Left renal pelvis (tissue), 4 donors: Measurements from ENCODE around the gene RASSF4. TPM values are rescaled to one million over a fixed set of nuclear protein-coding genes. Genes with fewer than 3 reads are reported as not detected.

Source experiments
- DNase-seq, 4 donors: peaks; one replicate each; pipeline ENCODE4 v3.0.0-alpha.2; 2013; ENCODE audit warnings: low read depth in 4 of 4, low spot score in 3 of 4
- polyA plus RNA-seq, 4 donors: library from polyadenylated mRNA; unstranded; fragments of 120-200 nt; gene quantifications; one replicate each; pipeline ENCODE4 v1.2.1, GENCODE V29; 2013; ENCODE audit not compliant: insufficient read length in 4 of 4

RASSF4 gene
- polyA plus RNA-seq, 4 donors = 12.7 to 39.2 (median 24.1) TPM

DNA sequence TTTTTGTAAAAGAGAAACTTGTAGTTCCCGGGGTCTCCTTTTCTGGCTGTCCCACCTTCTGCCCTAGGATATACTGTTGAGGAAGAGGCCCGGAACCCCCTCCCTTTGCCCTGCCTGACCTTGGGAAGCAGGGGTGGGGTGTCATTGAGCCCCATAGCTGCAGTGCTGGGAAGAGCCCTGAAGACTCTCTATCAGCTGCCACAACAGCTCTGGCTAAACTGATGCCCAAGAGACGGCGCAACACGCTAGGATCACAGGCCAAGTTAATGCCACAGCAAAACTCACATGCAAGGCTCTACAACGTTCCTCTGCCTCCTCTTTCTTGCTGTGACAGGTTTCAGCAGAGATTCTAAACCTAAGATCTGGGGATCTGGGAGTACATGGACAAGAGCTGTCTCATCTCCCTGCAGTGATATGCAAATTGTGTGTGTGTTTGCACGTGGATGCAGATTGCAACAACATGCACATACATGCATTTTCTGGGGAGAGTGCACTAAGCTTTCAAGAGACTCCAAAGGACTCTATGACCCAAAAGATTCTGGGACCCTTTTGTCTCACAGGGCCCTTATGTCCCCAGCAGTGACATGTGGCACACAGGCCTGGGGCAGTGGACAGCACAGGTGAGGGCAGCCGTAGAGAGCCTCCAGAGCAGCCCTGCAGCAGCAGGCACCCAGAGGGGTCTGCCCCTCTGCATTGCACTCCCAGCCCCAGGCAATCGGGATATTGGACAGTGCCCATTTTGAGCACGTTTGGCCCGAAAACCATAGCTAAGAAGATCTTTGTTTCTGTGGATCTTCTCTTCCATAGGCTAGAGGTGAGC lies 2.5 kb downstream of the RASSF4 start:
- DNase-seq = no peak

- DNase-seq = no peak
These were observed 3.5 kb downstream of the RASSF4 start for GRCh38 chr10:44962870-44963738.

- no peak for DNase-seq
These were observed 4.4 kb downstream of the RASSF4 start for GRCh38 chr10:44963772-44964633.

DNA sequence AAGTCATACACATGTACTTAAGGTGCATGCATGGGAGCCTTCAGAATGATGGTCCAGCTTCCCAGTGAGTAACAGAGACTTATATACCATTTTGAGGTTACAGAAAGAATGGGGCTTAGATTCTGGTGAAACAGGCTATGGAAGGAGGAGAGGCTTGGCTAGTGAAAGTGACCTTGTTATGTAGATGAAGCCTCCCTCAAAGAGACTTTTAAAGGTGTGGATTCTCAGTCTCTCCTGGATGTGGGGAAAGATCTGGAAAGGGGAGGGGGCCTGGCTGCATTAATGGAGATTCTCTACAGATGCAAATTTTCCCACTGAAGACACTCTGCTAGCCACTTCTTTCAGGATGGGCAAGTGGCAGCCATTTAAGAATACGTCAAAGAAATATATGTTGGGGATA lies 5.5 kb downstream of the RASSF4 start:
- DNase-seq = no peak

- no peak for DNase-seq
These were observed 6.1 kb downstream of the RASSF4 start for GRCh38 chr10:44965651-44966097.

DNA sequence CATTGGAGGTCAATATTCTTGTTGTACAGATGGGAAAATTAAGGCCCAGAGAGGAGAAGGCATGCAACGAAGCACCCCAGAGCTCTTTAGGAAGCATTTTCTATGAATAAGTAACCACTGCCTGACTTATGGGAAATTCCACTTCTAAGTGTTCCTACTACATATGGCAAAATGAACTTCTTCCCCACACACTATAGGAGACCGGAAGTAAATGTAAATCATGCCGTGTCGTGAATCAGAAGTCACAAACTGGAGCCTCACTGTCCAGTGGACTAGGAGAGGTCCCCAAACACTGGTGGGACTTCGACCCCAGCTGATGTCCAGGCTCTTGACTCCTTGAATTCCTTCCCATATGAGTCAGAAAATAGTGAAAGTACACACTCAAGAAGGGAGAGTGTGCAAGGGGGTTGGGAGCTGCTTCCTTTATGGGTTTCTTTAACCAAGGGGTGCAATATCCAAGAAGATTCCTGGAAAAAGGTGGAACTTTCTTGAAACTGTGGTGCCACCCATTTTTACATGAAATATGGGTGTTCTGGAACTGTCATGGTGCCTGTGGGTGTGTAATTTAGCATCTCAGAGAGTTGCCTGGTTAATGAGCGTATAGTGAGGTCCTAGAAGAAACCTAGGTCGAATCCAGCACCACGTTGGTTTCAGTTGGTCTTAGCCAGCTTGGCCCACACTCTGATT lies 6.7 kb downstream of the RASSF4 start:
- DNase-seq = no peak

DNA sequence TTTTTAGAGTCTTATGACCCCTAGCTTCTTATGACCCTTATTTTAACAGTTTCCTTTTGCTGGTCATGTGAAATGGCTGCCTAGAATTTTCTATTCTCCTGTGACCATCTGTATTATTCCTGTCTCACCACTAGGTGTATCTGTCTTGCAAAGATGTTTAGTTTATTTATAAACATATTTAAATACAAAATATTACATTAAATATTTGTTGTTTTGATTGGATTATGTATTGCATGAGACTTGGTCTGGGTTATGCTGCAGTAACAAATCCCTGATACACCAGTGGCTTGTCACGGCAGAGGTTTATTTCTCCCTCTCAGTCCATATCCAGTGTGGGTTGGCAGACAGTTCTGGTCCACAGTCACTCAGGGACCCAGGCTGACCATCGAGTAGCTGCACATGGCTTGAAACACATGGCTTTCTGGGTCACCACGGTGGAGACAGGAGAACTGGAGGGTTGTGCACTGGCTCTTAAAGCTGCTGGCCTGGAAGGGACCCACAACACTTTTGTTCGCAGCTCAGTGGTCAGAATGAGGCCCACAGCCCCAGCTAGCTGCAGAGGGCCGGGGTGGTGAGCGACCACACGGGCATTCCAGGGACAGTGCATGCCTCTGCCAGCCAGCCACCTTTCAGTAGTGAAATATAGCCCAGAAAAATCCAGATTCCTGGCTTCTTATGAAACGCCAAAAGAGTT lies 7.4 kb downstream of the RASSF4 start:
- DNase-seq = no peak

- DNase-seq = no peak
These were observed 8.0 kb downstream of the RASSF4 start for GRCh38 chr10:44967616-44968015.

- no peak for DNase-seq
These were observed 8.5 kb downstream of the RASSF4 start for GRCh38 chr10:44968091-44968490.

DNA sequence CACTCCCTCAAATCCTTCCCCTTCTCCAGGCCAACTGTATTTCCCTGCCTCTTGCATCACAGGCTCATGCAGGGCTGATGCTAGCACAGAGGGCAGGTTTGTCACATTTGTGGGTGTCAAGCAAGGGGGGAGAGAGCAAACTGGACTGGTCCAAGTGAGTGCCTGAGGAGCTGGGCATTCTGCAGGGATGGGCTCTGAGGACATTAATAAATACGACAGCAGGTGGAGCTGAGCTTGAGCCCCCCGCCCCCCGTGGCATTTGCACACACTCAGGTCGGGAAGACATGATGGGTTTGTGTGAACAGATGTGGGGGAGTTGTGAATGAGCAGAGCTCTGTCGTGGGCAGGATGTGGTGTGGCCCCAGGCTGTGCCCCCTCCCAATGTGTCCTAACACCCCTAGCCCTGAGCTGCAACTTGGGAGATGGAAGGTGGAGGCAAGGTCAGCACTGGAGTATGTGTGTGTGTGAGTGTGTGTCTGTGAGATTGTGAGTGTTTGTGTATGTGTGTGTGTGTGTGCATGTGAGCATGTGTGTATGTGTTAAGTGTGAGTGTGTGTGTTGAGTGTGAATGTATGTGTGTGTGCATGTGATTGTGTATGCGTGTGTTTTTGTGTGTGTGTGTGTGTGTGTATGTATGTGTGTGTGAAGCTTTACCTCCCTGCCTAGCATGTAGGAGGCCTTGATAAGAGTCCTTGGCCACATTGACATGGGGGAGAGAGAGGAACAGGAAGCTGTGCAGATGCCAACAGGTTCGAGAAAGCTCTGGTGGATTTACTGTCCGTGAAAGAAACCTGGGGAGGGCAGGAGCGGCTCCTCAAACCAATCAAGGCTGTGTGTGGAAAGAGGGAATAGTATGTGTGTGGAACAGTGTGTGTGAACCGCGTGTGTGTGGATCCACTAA lies 9.1 kb downstream of the RASSF4 start:
- DNase-seq = no peak

- no peak for DNase-seq
These were observed 10.3 kb downstream of the RASSF4 start for GRCh38 chr10:44969854-44970253.

DNA sequence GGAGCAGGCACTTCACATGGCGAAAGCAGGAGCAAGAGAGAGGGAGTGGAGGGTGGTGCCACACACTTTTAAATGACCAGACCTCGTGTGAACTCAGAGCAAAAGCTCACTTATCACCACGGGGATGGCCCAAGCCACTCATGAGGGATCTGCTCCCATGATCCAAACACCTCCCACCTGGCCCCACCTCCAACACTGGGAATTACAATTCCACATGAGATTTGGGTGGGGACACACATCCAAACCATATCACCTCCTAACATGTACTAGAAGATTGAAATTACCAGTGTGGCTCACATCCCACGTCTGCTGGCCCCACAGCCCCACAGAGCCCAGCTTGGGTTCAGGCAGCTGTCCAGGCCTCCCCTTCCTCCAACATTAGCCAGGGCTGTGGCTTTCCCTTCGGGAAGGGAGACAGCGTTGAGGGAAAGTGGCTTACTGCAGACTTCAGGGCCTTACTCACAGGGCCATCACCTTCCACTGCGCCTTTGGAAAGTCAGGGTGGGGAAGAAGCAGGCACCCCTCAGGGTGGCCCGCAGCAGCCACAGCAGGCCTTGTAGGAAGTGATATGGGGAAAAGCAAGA lies 11.3 kb downstream of the RASSF4 start:
- DNase-seq = no peak

DNA sequence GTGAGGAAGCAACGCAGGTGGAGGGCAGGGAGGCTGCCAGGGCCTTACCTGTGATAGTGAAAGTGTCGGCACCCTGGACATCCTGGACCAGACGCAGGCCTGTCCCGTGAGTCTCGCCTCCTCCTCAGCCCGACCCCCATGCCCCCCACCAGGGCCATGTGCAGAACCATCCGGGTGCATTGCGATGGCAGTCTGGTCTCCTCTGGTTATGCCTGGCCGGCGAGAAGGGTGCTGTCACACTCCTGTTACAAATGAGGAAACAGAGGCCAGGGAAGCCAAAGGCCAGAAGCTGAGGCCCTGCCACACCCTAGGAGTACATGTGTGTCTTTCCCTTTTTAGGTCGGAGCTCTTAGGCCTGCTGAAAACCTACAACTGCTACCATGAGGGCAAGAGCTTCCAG lies 11.8 kb downstream of the RASSF4 start:
- DNase-seq = no peak

- DNase-seq = no peak
These were observed 12.5 kb downstream of the RASSF4 start for GRCh38 chr10:44971935-44972757.

DNA sequence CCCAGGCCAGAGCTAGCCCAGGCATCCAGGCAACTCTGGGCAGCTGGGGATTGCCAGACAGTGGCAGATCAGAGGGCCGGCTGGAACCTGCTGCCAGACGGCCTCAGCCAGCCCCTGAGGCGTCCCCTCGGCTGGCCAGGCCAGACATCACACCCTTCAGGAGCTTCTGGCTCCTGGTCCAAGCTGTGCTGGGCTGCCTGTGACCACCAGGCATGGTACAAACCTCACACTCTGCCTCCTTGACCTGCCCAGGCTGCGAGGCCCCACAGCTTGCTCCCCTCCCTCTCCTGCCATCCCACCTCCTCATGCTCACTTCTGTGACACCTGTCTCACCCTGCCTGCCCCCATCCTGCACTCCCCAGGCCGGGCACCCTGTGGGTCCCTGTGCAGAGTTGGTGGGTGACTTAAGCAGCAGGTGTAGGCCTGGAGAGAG lies 13.3 kb downstream of the RASSF4 start:
- DNase-seq = no peak

GRCh38 chr10:44973323-44974081 lies 13.9 kb downstream of the RASSF4 start:
- no peak for DNase-seq
